ENCODE data around the gene CIPC. TPM values are rescaled to one million over a fixed set of nuclear protein-coding genes. Genes with fewer than 3 reads are reported as not detected.

Gene CIPC
- total RNA-seq, 1 experiment from 2014 or later: 7.8 TPM

Other genes with a start within 250 kb of the CIPC start
- gene IRF2BPL, start 69.5 kb upstream of the CIPC start, total RNA-seq (2014; rRNA removed; shearing (Covaris generic); ENCODE audit: low replicate concordance): 45.8 and 55.8 TPM in 2 replicates
- 0.03 TPM in 1 of 2 replicates, not detected in the other for gene ZDHHC22, start 43.5 kb downstream of the CIPC start, total RNA-seq (2014; rRNA removed; shearing (Covaris generic); ENCODE audit: low replicate concordance)
- 0.57 TPM in 1 of 2 replicates, not detected in the other for gene TMEM63C, start 83.5 kb downstream of the CIPC start, total RNA-seq (2014; rRNA removed; shearing (Covaris generic); ENCODE audit: low replicate concordance)
- gene NGB, start 172.9 kb downstream of the CIPC start, total RNA-seq (2014; rRNA removed; shearing (Covaris generic); ENCODE audit: low replicate concordance): 0.07 TPM in 1 of 2 replicates, not detected in the other
- gene POMT2, start 222.6 kb downstream of the CIPC start, total RNA-seq (2014; rRNA removed; shearing (Covaris generic); ENCODE audit: low replicate concordance): 9.4 and 27.4 TPM in 2 replicates
- gene GSTZ1, start 222.8 kb downstream of the CIPC start, total RNA-seq (2014; rRNA removed; shearing (Covaris generic); ENCODE audit: low replicate concordance): 42.0 and 49.7 TPM in 2 replicates